GM12878 (cell line): ENCODE measurements around the gene PLEKHA7.

Source experiments
- ELK1 ChIP-seq: IDR thresholded peaks from 2 replicates; pipeline ENCODE4 v1.6.1; 2012; ENCODE audit warnings: low read depth, low read length, improper control_type of control experiment
- EZH2 ChIP-seq: IDR thresholded peaks from 2 replicates; pipeline ENCODE4 v1.6.1; 2012; ENCODE audit warnings: low read depth, mild to moderate bottlenecking, control low read depth, inconsistent platforms, low read length, borderline replicate concordance; ENCODE audit not compliant: control insufficient read depth
- POLR2A ChIP-seq: IDR thresholded peaks from 2 replicates; pipeline ENCODE4 v1.6.1; 2011; ENCODE audit warnings: low read depth, mild to moderate bottlenecking, low read length
- RELA ChIP-seq: fragments of 450-650 bp; IDR thresholded peaks from 2 replicates; pipeline ENCODE4 v1.8.0; 2014; ENCODE audit warnings: borderline replicate concordance; ENCODE audit not compliant: partially characterized antibody
- RFX5 ChIP-seq: IDR thresholded peaks from 2 replicates; pipeline ENCODE4 v1.6.1; 2011; ENCODE audit warnings: low read depth, low read length, improper control_type of control experiment
- TCF12 ChIP-seq: IDR thresholded peaks from 2 replicates; pipeline ENCODE4 v1.6.1; 2011; ENCODE audit warnings: low read depth, mild to moderate bottlenecking, low read length
- ZNF384 ChIP-seq: IDR thresholded peaks from 2 replicates; pipeline ENCODE4 v1.6.1; 2012; ENCODE audit warnings: low read depth, mild to moderate bottlenecking, low read length, improper control_type of control experiment, borderline replicate concordance
- TF ChIP-seq, protein P1 (sequence below): fragments of 150-350 bp; IDR thresholded peaks from 2 replicates; pipeline ENCODE4 v1.6.1; 2014; ENCODE audit warnings: mild to moderate bottlenecking, low read depth, low read length

- TF ChIP-seq POLR2A = no peak
- TF ChIP-seq RFX5 = no peak
- TF ChIP-seq, protein P1, sequence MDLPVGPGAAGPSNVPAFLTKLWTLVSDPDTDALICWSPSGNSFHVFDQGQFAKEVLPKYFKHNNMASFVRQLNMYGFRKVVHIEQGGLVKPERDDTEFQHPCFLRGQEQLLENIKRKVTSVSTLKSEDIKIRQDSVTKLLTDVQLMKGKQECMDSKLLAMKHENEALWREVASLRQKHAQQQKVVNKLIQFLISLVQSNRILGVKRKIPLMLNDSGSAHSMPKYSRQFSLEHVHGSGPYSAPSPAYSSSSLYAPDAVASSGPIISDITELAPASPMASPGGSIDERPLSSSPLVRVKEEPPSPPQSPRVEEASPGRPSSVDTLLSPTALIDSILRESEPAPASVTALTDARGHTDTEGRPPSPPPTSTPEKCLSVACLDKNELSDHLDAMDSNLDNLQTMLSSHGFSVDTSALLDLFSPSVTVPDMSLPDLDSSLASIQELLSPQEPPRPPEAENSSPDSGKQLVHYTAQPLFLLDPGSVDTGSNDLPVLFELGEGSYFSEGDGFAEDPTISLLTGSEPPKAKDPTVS = no peak
- TF ChIP-seq ELK1 = no peak
- no peak for TF ChIP-seq RELA
- TF ChIP-seq TCF12 = no peak
- no peak for TF ChIP-seq EZH2
- TF ChIP-seq ZNF384 = no peak
Observed at GRCh38 chr11:16942342-16942741, 71.9 kb downstream of the PLEKHA7 start.
